Measurements from ENCODE around the gene SMTNL1. TPM values are rescaled to one million over a fixed set of nuclear protein-coding genes. Genes with fewer than 3 reads are reported as not detected.

SMTNL1 gene
- total RNA-seq, 4 donors from 2014 or later: not detected

DNA sequence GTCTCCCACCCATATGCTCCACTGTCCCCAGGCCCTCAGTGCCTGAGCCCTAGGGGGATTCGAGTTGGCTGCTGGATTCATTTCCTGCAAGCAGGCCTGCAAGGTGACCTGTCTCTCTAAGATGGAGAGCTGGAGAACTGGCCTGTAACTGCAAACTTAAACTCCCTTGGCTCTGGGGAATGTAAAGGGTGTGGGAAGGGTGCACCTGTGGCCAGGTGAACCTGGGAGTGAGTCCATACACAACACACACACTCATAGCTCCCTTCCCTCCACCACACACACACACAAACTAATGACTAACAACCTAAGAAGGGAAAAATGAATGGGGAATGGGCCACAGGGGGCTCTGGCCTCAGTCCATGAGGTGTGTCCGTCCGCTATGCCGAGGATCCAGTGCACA, 14.5 kb downstream of the SMTNL1 start:
- DNase-seq (ENCODE audit: low spot score in 2 of 2): no peak
- TF ChIP-seq, protein P1, sequence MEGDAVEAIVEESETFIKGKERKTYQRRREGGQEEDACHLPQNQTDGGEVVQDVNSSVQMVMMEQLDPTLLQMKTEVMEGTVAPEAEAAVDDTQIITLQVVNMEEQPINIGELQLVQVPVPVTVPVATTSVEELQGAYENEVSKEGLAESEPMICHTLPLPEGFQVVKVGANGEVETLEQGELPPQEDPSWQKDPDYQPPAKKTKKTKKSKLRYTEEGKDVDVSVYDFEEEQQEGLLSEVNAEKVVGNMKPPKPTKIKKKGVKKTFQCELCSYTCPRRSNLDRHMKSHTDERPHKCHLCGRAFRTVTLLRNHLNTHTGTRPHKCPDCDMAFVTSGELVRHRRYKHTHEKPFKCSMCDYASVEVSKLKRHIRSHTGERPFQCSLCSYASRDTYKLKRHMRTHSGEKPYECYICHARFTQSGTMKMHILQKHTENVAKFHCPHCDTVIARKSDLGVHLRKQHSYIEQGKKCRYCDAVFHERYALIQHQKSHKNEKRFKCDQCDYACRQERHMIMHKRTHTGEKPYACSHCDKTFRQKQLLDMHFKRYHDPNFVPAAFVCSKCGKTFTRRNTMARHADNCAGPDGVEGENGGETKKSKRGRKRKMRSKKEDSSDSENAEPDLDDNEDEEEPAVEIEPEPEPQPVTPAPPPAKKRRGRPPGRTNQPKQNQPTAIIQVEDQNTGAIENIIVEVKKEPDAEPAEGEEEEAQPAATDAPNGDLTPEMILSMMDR (IDR thresholded peaks at IDR 0.05): no peak
- TF ChIP-seq POLR2A (IDR thresholded peaks at IDR 0.05): no peak
- H3K4me3 ChIP-seq (ENCODE audit: low read depth, poor library complexity, severe bottlenecking): no peak overlapping the region
- intact Hi-C loops (cut with DNase I; ENCODE audit: low total_unique reads): no loop called here
- 90 to 93% methylated on average over 4 of the region's 4 CpGs for WGBS, 2 donors

DNA sequence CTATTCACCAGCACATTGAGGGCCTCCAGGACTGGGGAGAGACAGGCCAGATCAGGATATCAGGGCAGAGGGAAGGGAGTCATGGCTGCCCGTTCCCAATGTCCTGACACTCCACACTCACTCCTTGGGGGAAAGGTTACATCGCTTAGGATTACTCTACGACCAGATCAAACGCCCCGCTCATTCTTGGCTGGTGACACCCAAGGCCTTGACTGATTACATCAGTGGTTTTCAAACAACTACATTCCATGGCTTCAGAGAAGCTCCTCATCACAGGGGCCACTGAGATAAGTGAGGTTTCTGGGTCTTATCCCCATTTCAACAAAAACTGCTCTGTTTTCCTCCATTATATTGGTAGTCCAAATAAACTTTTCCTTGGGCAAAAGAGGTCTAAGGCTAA, 15.1 kb downstream of the SMTNL1 start:
- DNase-seq (ENCODE audit: low spot score in 2 of 2): no peak
- intact Hi-C loops (cut with DNase I; ENCODE audit: low total_unique reads): no loop called here
- WGBS, 2 donors: 91 to 94% methylated on average over 5 of the region's 5 CpGs
- no peak overlapping the region for H3K4me3 ChIP-seq (ENCODE audit: low read depth, poor library complexity, severe bottlenecking)
- TF ChIP-seq POLR2A (IDR thresholded peaks at IDR 0.05): no peak
- TF ChIP-seq, protein P1 (IDR thresholded peaks at IDR 0.05): no peak

DNA sequence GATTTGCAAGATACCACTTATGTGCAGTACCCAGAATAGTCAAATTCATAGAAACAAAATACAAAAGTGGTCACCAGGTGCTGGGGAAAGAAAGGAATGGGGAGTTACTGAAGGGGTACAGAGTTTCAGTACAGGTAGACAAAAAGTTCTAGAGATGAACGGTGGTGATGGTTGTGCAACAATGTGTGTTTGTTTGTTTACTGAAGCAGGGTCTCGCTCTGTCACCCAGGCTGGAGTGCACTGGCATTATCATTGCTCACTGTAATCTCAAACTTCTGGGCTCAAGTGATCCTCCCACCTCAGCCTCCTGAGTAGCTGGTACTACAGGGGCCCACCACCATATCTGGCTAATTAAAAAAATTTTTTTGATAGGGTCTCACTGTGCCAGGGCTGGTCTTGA, 18.0 kb downstream of the SMTNL1 start:
- DNase-seq (ENCODE audit: low spot score in 2 of 2): no peak
- H3K4me3 ChIP-seq (ENCODE audit: low read depth, poor library complexity, severe bottlenecking): no peak overlapping the region
- 85 to 92% methylated on average over 2 of the region's 2 CpGs for WGBS, 2 donors
- intact Hi-C loops (cut with DNase I; ENCODE audit: low total_unique reads): no loop called here
- TF ChIP-seq, protein P1 (IDR thresholded peaks at IDR 0.05): no peak
- no peak for TF ChIP-seq POLR2A (IDR thresholded peaks at IDR 0.05)

DNA sequence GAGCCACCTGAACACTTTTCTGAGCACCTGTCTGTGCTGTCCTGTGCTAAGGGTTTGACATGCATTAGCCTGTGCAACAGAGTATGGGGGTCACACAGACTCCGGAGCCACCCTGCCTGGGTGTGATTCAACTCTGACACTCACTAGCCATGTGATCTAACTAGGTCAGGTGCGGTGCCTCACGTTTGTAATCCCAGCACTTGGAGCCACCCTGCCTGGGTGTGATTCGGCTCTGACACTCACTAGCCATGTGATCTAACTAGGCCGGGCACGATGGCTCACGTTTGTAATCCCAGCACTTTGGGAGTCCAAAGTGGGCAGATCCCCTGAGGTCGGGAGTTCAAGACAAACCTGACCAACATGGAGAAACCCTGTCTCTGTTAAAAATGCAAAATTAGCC, 18.6 kb downstream of the SMTNL1 start:
- 74 to 78% methylated on average over 6 to 8 of the region's 8 CpGs for WGBS, 2 donors
- intact Hi-C loops (cut with DNase I; ENCODE audit: low total_unique reads): no loop called here
- DNase-seq (ENCODE audit: low spot score in 2 of 2): no peak
- no peak for TF ChIP-seq POLR2A (IDR thresholded peaks at IDR 0.05)
- TF ChIP-seq, protein P1 (IDR thresholded peaks at IDR 0.05): no peak
- H3K4me3 ChIP-seq (ENCODE audit: low read depth, poor library complexity, severe bottlenecking): no peak overlapping the region

DNA sequence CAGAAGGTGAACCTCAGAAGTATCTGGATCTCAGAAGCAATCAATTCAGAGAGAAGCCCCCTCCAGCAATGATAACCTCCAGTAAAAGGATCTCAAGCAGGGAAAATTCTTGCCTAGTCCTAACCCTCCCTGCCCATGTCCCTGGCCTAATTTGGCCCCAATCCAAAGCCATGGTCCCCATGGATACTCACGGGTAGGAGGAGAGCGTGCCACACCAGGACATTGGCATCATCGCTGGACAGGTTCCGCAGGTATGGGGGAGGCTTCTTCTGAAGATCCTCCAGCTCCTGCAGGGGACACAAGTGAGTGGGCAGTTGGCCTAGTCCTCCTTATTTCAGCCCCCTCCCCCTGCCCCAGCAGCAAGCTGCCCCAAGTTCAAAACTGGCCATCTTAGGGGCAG, 22.8 kb downstream of the SMTNL1 start:
- intact Hi-C loops (cut with DNase I; ENCODE audit: low total_unique reads): no loop called here
- H3K4me3 ChIP-seq (ENCODE audit: low read depth, poor library complexity, severe bottlenecking): no peak overlapping the region
- 68 to 72% methylated on average over 4 of the region's 4 CpGs for WGBS, 2 donors
- no peak for DNase-seq (ENCODE audit: low spot score in 2 of 2)
- TF ChIP-seq, protein P1 (IDR thresholded peaks at IDR 0.05): no peak
- no peak for TF ChIP-seq POLR2A (IDR thresholded peaks at IDR 0.05)

DNA sequence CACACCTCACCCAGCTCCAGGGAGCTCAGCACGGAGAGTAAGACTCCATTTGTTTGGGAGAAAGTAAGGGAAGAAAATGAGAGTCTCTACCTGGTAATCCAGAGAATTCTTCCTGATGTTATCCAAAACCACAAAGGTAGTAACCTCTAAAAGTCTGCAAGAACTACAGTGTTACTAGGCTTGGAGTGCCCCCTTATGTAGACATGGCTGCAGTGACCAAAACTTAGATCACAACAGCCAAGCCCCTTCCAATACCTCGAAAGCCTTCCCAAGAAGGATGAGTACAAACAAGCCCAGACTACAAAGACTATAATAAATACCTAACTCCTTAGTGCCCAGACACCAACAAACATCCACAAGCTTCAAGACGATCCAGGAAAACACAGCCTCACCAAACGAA, 25.2 kb downstream of the SMTNL1 start:
- H3K4me3 ChIP-seq (ENCODE audit: low read depth, poor library complexity, severe bottlenecking): no peak overlapping the region
- no peak for DNase-seq (ENCODE audit: low spot score in 2 of 2)
- TF ChIP-seq, protein P1 (IDR thresholded peaks at IDR 0.05): no peak
- TF ChIP-seq POLR2A (IDR thresholded peaks at IDR 0.05): no peak
- intact Hi-C loops (cut with DNase I; ENCODE audit: low total_unique reads): no loop called here
- WGBS, 2 donors: 45% methylated on average over 4 of the region's 4 CpGs
